K562 (cell line): ENCODE data around the gene ARHGAP12. TPM values are rescaled to one million over a fixed set of nuclear protein-coding genes. Genes with fewer than 3 reads are reported as not detected.

Experiments used
- ARID1B ChIP-seq: fragments of 450-650 bp; IDR thresholded peaks from 2 replicates; pipeline ENCODE4 v1.6.1; 2016; ENCODE audit warnings: antibody characterized with exemption, mild to moderate bottlenecking, inconsistent platforms
- BRD9 ChIP-seq: fragments of 450-650 bp; IDR thresholded peaks from 2 replicates; pipeline ENCODE4 v1.6.1; 2018; ENCODE audit warnings: low read depth; ENCODE audit not compliant: partially characterized antibody
- BRF1 ChIP-seq: IDR thresholded peaks from 3 replicates; pipeline ENCODE4 v1.6.1; 2011; ENCODE audit warnings: borderline replicate concordance, mild to moderate bottlenecking; ENCODE audit not compliant: insufficient read length; ENCODE audit errors: extremely low read depth
- CBFA2T3 ChIP-seq: fragments of 450-650 bp; IDR thresholded peaks from 2 replicates; pipeline ENCODE4 v1.6.1; 2017
- CREM ChIP-seq: IDR thresholded peaks from 2 replicates; pipeline ENCODE4 v1.6.1; 2014; ENCODE audit warnings: antibody characterized with exemption, low read depth
- DDX20 ChIP-seq: fragments of 450-650 bp; IDR thresholded peaks from 2 replicates; pipeline ENCODE4 v1.6.1; 2016; ENCODE audit warnings: missing genetic modification characterization, low read depth, mild to moderate bottlenecking, missing compliant biosample characterization, moderate library complexity
- EP300 ChIP-seq: IDR thresholded peaks from 2 replicates; pipeline ENCODE4 v1.6.1; 2012; ENCODE audit warnings: low read length, improper control_type of control experiment
- GATAD2A ChIP-seq: fragments of 450-650 bp; IDR thresholded peaks from 2 replicates; pipeline ENCODE4 v1.6.1; 2017
- HSF4 ChIP-seq: fragments of 250-450 bp; sonication (Bioruptor Pico); IDR thresholded peaks from 2 replicates; pipeline ENCODE4 v2.1.2; 2022; ENCODE audit warnings: mild to moderate bottlenecking, moderate library complexity, borderline replicate concordance
- KLF13 ChIP-seq: fragments of 450-650 bp; IDR thresholded peaks from 2 replicates; pipeline ENCODE4 v1.6.1; 2016; ENCODE audit warnings: missing genetic modification characterization, low read depth, mild to moderate bottlenecking, missing compliant biosample characterization, moderate library complexity, borderline replicate concordance
- L3MBTL2 ChIP-seq: fragments of 450-650 bp; IDR thresholded peaks from 2 replicates; pipeline ENCODE4 v1.6.1; 2016; ENCODE audit warnings: mild to moderate bottlenecking, moderate library complexity
- POLR3A ChIP-seq: IDR thresholded peaks from 2 replicates; pipeline ENCODE4 v1.6.1; 2011; ENCODE audit warnings: borderline replicate concordance, mild to moderate bottlenecking, moderate library complexity; ENCODE audit not compliant: insufficient read length, insufficient read depth; ENCODE audit errors: extremely low read depth
- SIN3A ChIP-seq, 2 experiments: fragments of 150-350 bp in 1 of 2; IDR thresholded peaks; 2 replicates each; pipeline ENCODE4 v1.6.1; 2011 to 2016; ENCODE audit warnings: borderline replicate concordance in 2 of 2, low read depth in 2 of 2, low read length in 2 of 2, mild to moderate bottlenecking in 2 of 2, moderate library complexity in 2 of 2; ENCODE audit not compliant: control insufficient read depth in 1 of 2
- STAT5B ChIP-seq: fragments of 250-450 bp; sonication (Bioruptor Pico); IDR thresholded peaks from 2 replicates; pipeline ENCODE4 v1.8.0; 2021; ENCODE audit warnings: mild to moderate bottlenecking, inconsistent platforms
- TCFL5 ChIP-seq: fragments of 250-450 bp; sonication (Bioruptor Pico); conservative IDR thresholded peaks from 2 replicates; pipeline ENCODE4 v1.6.1; 2021; ENCODE audit warnings: mild to moderate bottlenecking, moderate library complexity, matching md5 sums
- ZNF584 ChIP-seq: fragments of 200-800 bp; sonication (Bioruptor generic); IDR thresholded peaks from 2 replicates; pipeline ENCODE4 v1.6.1; 2016; ENCODE audit warnings: low read depth, mild to moderate bottlenecking, missing genetic modification characterization, missing compliant biosample characterization
- ZNF695 ChIP-seq: fragments of 450-650 bp; formaldehyde crosslinking; IDR thresholded peaks from 2 replicates; pipeline ENCODE4 v1.4.0; 2020; ENCODE audit warnings: mild to moderate bottlenecking, moderate library complexity
- polyA plus RNA-seq, 8 experiments: library from polyadenylated mRNA; depleted of rRNA in 4 of 8; stranded (reverse) in 5 of 8; unstranded in 3 of 8; fragments of >200 nt; fragmentation: Nextera tagmentation in 2 of 8; fragmentation: Illumina TruSeq in 1 of 8; extraction: Ambion mirVana in 2 of 8; extraction: Trizol in 1 of 8; gene quantifications; 2 replicates each; pipeline versions ENCODE4 v1.2.1 to v1.2.3, GENCODE V29; 2011 to 2014; ENCODE audit warnings: inconsistent platforms in 1 of 8, missing spikeins in 1 of 8
- total RNA-seq, 7 experiments: library from RNA; depleted of rRNA in 6 of 7; stranded (reverse); fragments of >200 nt in 6 of 7; fragmentation: Illumina TruSeq in 2 of 7; extraction: Trizol in 2 of 7; gene quantifications; 2 replicates each; pipeline versions ENCODE4 v1.2.1 to v1.2.3, GENCODE V29; 2011 to 2021; ENCODE audit warnings: low replicate concordance in 1 of 7
- TF ChIP-seq, protein P1 (sequence below), 3 experiments: IDR thresholded peaks in 2 of 3; conservative IDR thresholded peaks in 1 of 3; 2 replicates each; pipeline ENCODE4 v1.5.1; 2011 to 2012; ENCODE audit warnings: low read length in 3 of 3, mild to moderate bottlenecking in 3 of 3, control low read depth in 2 of 3, improper control_type of control experiment in 1 of 3, inconsistent platforms in 1 of 3, low read depth in 1 of 3, mixed read lengths in 1 of 3, moderate library complexity in 1 of 3; ENCODE audit not compliant: insufficient read depth in 2 of 3
- TF ChIP-seq, protein P2 (sequence below): IDR thresholded peaks from 2 replicates; pipeline ENCODE4 v1.6.1; 2011; ENCODE audit warnings: borderline replicate concordance, low read depth, mild to moderate bottlenecking, moderate library complexity, low read length; ENCODE audit not compliant: insufficient read depth, poor library complexity, severe bottlenecking
- TF ChIP-seq, protein P3 (sequence below): fragments of 250-450 bp; sonication (Bioruptor Pico); IDR thresholded peaks from 2 replicates; pipeline ENCODE4 v1.5.0; 2020; ENCODE audit warnings: mild to moderate bottlenecking
- TF ChIP-seq, protein P4 (sequence below): fragments of 250-450 bp; sonication (Bioruptor Pico); IDR thresholded peaks from 2 replicates; pipeline ENCODE4 v1.8.0; 2022; ENCODE audit warnings: moderate library complexity, mild to moderate bottlenecking, inconsistent platforms

ARHGAP12 gene
- total and polyA plus RNA-seq, 9 of the 15 experiments (the other 6 are each of a cell fraction or from before 2014, with no cell fraction given): 4.4 to 18.7 (median 10.1) TPM

GRCh38 chr10:31927884-31928548, 615 bp downstream of the ARHGAP12 start (continued):
- TF ChIP-seq, protein P1, sequence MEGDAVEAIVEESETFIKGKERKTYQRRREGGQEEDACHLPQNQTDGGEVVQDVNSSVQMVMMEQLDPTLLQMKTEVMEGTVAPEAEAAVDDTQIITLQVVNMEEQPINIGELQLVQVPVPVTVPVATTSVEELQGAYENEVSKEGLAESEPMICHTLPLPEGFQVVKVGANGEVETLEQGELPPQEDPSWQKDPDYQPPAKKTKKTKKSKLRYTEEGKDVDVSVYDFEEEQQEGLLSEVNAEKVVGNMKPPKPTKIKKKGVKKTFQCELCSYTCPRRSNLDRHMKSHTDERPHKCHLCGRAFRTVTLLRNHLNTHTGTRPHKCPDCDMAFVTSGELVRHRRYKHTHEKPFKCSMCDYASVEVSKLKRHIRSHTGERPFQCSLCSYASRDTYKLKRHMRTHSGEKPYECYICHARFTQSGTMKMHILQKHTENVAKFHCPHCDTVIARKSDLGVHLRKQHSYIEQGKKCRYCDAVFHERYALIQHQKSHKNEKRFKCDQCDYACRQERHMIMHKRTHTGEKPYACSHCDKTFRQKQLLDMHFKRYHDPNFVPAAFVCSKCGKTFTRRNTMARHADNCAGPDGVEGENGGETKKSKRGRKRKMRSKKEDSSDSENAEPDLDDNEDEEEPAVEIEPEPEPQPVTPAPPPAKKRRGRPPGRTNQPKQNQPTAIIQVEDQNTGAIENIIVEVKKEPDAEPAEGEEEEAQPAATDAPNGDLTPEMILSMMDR (IDR thresholded peaks at IDR 0.05 in 2 of 3, conservative IDR thresholded peaks at IDR 0.05 in 1 of 3; ENCODE audit: insufficient read depth in 2 of 3, low read depth in 1 of 3, low read length in 3 of 3): peak; percentile 47 to 65 (median 48)
- no peak for TF ChIP-seq CBFA2T3
- TF ChIP-seq ZNF695 (CRISPR knock-in tag): no peak
- no peak for TF ChIP-seq STAT5B (CRISPR knock-in tag)
- 0 out of 4 replicates have a peak, but pooled peaks of 1 of the 2 experiments have one; percentile 41 for TF ChIP-seq SIN3A (IDR thresholded peaks at IDR 0.05; ENCODE audit: borderline replicate concordance in 2 of 2, control insufficient read depth in 1 of 2, low read depth in 2 of 2, low read length in 2 of 2)
- TF ChIP-seq ZNF584 (CRISPR knock-in tag): no peak
- TF ChIP-seq ARID1B: peak; percentile 35; the same call in 1 of the 2 replicates
- peak; percentile 23; the same call in 1 of the 2 replicates for TF ChIP-seq CREM
- no peak for TF ChIP-seq POLR3A
- no peak for TF ChIP-seq DDX20
- TF ChIP-seq BRF1: no peak
- TF ChIP-seq, protein P2, sequence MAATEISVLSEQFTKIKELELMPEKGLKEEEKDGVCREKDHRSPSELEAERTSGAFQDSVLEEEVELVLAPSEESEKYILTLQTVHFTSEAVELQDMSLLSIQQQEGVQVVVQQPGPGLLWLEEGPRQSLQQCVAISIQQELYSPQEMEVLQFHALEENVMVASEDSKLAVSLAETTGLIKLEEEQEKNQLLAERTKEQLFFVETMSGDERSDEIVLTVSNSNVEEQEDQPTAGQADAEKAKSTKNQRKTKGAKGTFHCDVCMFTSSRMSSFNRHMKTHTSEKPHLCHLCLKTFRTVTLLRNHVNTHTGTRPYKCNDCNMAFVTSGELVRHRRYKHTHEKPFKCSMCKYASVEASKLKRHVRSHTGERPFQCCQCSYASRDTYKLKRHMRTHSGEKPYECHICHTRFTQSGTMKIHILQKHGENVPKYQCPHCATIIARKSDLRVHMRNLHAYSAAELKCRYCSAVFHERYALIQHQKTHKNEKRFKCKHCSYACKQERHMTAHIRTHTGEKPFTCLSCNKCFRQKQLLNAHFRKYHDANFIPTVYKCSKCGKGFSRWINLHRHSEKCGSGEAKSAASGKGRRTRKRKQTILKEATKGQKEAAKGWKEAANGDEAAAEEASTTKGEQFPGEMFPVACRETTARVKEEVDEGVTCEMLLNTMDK: peak; percentile 35
- no peak for TF ChIP-seq TCFL5 (CRISPR knock-in tag)
- TF ChIP-seq L3MBTL2: peak; percentile 83; the same call in 1 of the 2 replicates
- no peak for TF ChIP-seq EP300
- no peak for TF ChIP-seq BRD9
- TF ChIP-seq, protein P3, sequence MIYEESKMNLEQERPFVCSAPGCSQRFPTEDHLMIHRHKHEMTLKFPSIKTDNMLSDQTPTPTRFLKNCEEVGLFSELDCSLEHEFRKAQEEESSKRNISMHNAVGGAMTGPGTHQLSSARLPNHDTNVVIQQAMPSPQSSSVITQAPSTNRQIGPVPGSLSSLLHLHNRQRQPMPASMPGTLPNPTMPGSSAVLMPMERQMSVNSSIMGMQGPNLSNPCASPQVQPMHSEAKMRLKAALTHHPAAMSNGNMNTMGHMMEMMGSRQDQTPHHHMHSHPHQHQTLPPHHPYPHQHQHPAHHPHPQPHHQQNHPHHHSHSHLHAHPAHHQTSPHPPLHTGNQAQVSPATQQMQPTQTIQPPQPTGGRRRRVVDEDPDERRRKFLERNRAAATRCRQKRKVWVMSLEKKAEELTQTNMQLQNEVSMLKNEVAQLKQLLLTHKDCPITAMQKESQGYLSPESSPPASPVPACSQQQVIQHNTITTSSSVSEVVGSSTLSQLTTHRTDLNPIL (CRISPR knock-in tag): no peak
- no peak for TF ChIP-seq HSF4 (CRISPR knock-in tag)
- TF ChIP-seq, protein P4, sequence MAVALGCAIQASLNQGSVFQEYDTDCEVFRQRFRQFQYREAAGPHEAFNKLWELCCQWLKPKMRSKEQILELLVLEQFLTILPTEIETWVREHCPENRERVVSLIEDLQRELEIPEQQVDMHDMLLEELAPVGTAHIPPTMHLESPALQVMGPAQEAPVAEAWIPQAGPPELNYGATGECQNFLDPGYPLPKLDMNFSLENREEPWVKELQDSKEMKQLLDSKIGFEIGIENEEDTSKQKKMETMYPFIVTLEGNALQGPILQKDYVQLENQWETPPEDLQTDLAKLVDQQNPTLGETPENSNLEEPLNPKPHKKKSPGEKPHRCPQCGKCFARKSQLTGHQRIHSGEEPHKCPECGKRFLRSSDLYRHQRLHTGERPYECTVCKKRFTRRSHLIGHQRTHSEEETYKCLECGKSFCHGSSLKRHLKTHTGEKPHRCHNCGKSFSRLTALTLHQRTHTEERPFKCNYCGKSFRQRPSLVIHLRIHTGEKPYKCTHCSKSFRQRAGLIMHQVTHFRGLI (CRISPR knock-in tag): no peak
- TF ChIP-seq GATAD2A: 0 out of 2 replicates have a peak, but pooled peaks have one; percentile 31
- TF ChIP-seq KLF13 (tag): 0 out of 2 replicates have a peak, but pooled peaks have one; percentile 19
